Measurements from ENCODE around the gene ADORA2B. TPM values are rescaled to one million over a fixed set of nuclear protein-coding genes. Genes with fewer than 3 reads are reported as not detected.
"Not testable (repeated sequence)": the region's sequence is repeated elsewhere in the genome, so short reads cannot be mapped to it uniquely, and the experiment has no call there.

The ADORA2B gene
- total RNA-seq, 1 experiment from 2014 or later: 21.7 TPM

DNA sequence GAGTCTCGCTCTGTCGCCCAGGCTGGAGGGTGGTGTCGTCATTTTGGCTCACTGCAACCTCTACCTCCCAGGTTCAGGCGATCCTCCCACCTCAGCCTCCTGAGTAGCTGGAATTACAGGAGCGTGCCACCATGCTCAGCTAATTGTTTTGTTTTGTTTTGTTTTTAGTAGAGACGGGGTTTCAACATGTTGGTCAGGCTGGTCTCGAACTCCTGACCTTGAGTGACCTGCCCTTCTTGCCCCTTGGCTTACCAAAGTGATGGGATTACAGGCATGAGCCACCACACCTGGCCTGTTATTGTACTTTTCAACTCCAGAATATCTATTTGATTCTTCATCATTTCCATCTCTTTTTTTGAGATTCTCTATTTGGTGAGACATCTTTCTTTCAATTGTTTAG, 9.0 kb upstream of the ADORA2B start:
- POLR2A ChIA-PET: interaction anchor here (1.7 kb wide), 1 partner anchor 11 kb away, joined by 6 read pairs; no protein-coding TSS in a partner anchor

DNA sequence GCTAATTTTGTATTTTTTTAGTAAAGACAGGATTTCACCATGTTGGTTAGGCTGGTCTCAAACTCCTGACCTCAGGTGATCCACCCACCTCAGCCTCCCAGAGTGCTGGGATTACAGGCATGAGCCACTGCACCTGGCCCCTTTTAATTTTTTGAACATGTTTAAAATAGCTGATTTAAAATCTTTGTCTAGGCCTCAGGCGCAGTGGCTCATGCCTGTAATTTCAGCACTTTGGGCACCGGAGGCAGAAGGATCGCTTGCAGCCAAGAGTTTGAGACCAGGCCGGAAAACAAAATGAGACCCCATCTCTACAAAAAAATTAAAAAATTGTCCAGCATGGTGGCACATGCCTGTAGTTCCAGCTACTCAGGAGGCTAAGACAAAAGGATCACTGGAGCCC, 8.4 kb upstream of the ADORA2B start:
- H3K9me3 Mint-ChIP-seq (ENCODE audit: unreplicated experiment); DNase-seq (ENCODE audit: unreplicated experiment); H3K4me1 Mint-ChIP-seq (ENCODE audit: insufficient read depth, unreplicated experiment); H3K36me3 Mint-ChIP-seq (ENCODE audit: insufficient read depth, unreplicated experiment); H3K4me3 Mint-ChIP-seq (ENCODE audit: unreplicated experiment); intact Hi-C loops (cut with micrococcal nuclease); H3K27me3 Mint-ChIP-seq (ENCODE audit: insufficient read depth, unreplicated experiment); BruUV-seq (replicated peaks); H3K27ac Mint-ChIP-seq (ENCODE audit: low read depth, unreplicated experiment): not testable (repeated sequence)
- ChIA-PET CTCF (interaction anchor here (0.6 kb wide), 1 partner anchor 1091 kb away, joined by 3 read pairs; no protein-coding TSS in a partner anchor), POLR2A (interaction anchor here (1.0 to 1.1 kb wide), 2 partner anchors 14 to 63 kb away, joined by 4 to 5 read pairs; partner anchors contain the start of genes TTC19 and ZSWIM7)

More for the DNA sequence above, 9.0 kb upstream of the ADORA2B start:
- intact Hi-C loops (cut with micrococcal nuclease): no loop called here
- no peaks in the 10 kb centered on the region for H3K4me1 Mint-ChIP-seq (ENCODE audit: insufficient read depth, unreplicated experiment)
- TF ChIP-seq, protein P1, sequence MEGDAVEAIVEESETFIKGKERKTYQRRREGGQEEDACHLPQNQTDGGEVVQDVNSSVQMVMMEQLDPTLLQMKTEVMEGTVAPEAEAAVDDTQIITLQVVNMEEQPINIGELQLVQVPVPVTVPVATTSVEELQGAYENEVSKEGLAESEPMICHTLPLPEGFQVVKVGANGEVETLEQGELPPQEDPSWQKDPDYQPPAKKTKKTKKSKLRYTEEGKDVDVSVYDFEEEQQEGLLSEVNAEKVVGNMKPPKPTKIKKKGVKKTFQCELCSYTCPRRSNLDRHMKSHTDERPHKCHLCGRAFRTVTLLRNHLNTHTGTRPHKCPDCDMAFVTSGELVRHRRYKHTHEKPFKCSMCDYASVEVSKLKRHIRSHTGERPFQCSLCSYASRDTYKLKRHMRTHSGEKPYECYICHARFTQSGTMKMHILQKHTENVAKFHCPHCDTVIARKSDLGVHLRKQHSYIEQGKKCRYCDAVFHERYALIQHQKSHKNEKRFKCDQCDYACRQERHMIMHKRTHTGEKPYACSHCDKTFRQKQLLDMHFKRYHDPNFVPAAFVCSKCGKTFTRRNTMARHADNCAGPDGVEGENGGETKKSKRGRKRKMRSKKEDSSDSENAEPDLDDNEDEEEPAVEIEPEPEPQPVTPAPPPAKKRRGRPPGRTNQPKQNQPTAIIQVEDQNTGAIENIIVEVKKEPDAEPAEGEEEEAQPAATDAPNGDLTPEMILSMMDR (IDR thresholded peaks at IDR 0.05; ENCODE audit: unreplicated experiment): no peak
- H3K36me3 Mint-ChIP-seq (ENCODE audit: insufficient read depth, unreplicated experiment): no peaks in the 10 kb centered on the region
- CTCF ChIA-PET: interaction anchor here (0.6 kb wide), 1 partner anchor 1090 kb away, joined by 3 read pairs; no protein-coding TSS in a partner anchor
- H3K9me3 Mint-ChIP-seq (ENCODE audit: unreplicated experiment): no peaks in the 10 kb centered on the region
- H3K4me3 Mint-ChIP-seq (ENCODE audit: unreplicated experiment): no peak overlapping the region
- BruUV-seq (replicated peaks): no TSS peak
- no peak overlapping the region for H3K27ac Mint-ChIP-seq (ENCODE audit: low read depth, unreplicated experiment)
- H3K27me3 Mint-ChIP-seq (ENCODE audit: insufficient read depth, unreplicated experiment): no peaks in the 10 kb centered on the region
- DNase-seq (ENCODE audit: unreplicated experiment): no peak

DNA sequence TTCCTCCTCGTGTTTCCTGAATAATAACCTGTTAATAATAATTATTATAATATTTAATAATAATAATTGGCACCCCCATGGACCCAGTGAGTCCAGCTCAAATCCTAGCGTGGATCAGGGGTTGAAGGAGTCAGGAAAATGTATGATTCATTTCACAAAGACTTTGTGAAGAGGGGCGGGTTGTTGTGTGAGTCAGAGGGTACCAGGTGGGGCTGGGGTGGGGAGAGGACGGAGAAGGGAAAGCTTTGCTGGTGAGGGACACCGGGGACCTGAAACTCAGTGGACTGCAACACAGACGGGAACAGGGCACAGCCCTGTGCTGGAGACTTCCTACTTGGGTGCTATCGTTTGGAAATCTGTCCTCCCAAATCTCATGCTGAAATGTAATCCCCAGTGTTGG, 3.1 kb upstream of the ADORA2B start:
- Mint-ChIP-seq H3K9me3 (ENCODE audit: unreplicated experiment) (no peaks in the 10 kb centered on the region), H3K4me3 (ENCODE audit: unreplicated experiment) (no peak overlapping the region), H3K27me3 (ENCODE audit: insufficient read depth, unreplicated experiment) (no peaks in the 10 kb centered on the region), H3K27ac (ENCODE audit: low read depth, unreplicated experiment) (no peak overlapping the region), H3K36me3 (ENCODE audit: insufficient read depth, unreplicated experiment) (no peaks in the 10 kb centered on the region), H3K4me1 (ENCODE audit: insufficient read depth, unreplicated experiment) (peaks cover 18% of the 10 kb centered on the region)
- TF ChIP-seq, protein P1 (IDR thresholded peaks at IDR 0.05; ENCODE audit: unreplicated experiment): no peak
- DNase-seq (ENCODE audit: unreplicated experiment): peak; percentile 63
- ChIA-PET POLR2A (interaction anchor here (1.0 to 7.9 kb wide), 4 partner anchors 9 to 57 kb away, joined by 3 to 51 read pairs (median 4); partner anchors contain the start of genes TTC19 and ZSWIM7), CTCF (no interaction called here)
- intact Hi-C loops (cut with micrococcal nuclease): no loop called here
- no TSS peak for BruUV-seq (replicated peaks)

DNA sequence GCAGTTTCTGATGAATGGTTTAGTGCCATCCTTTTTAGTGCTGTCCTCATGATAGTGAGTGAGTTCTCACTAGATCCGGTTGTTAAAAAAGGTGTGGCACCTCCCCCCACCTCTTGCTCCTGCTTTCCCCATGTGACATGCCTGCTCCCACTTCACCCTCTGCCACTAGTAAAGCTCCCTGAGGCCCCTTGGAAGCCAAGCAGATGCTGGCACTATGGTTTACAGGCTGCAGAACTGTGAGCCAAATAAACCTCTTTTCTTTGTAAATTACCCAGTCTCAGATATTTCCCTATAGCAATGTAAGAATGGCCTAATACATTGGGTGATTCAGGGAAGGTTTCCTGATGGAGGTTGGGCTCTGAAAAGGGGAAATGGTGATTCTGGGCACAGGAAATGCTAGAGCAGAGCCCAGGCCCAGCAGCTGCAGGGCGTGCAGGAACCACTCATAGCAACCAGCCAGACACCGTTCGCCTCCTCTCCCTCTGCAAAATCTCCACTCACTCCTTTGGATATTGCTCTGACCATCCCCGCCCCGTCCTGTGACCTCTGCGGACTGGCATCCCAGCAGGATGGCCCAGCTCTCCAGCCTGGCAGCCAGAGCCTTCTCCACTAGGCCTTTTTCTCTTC, 2.6 kb upstream of the ADORA2B start:
- ChIA-PET POLR2A (interaction anchor here (1.0 to 7.9 kb wide), 3 partner anchors 9 to 26 kb away, joined by 3 to 51 read pairs (median 4); no protein-coding TSS in a partner anchor), CTCF (interaction anchor here (4.3 kb wide), 1 partner anchor 55 kb away, joined by 40 read pairs; the partner anchor contains the start of genes TTC19 and ZSWIM7)
- peaks cover 4% of the 10 kb centered on the region for H3K36me3 Mint-ChIP-seq (ENCODE audit: insufficient read depth, unreplicated experiment)
- no peak overlapping the region for H3K27ac Mint-ChIP-seq (ENCODE audit: low read depth, unreplicated experiment)
- TF ChIP-seq, protein P1 (IDR thresholded peaks at IDR 0.05; ENCODE audit: unreplicated experiment): no peak
- DNase-seq (ENCODE audit: unreplicated experiment): peak; percentile 27
- no TSS peak for BruUV-seq (replicated peaks)
- intact Hi-C loops (cut with micrococcal nuclease): no loop called here
- H3K4me3 Mint-ChIP-seq (ENCODE audit: unreplicated experiment): no peak overlapping the region
- H3K9me3 Mint-ChIP-seq (ENCODE audit: unreplicated experiment): no peaks in the 10 kb centered on the region
- H3K4me1 Mint-ChIP-seq (ENCODE audit: insufficient read depth, unreplicated experiment): peaks cover 23% of the 10 kb centered on the region
- no peaks in the 10 kb centered on the region for H3K27me3 Mint-ChIP-seq (ENCODE audit: insufficient read depth, unreplicated experiment)

Data from MCF 10A (cell line).